Measurements from ENCODE around the gene UTS2.

The UTS2 gene

GRCh38 chr1:7852804-7853683 lies at the start of gene UTS2:
Gene UTS2, minus strand, starts transcription at chr1:7853065. Its CDS starts 62 bp downstream, at chr1:7853003.
- H3K9me3 ChIP-seq (ENCODE audit: control insufficient read depth, insufficient read depth, low read length) = no peaks in the 10 kb centered on the region
- no peaks in the 10 kb centered on the region; the same call in none of the 2 replicates for H3K4me1 ChIP-seq (ENCODE audit: insufficient read depth, low read length)
- no peak within 1 kb of the TSS for H3K9ac ChIP-seq (ENCODE audit: low read depth, low read length)
- no peaks in the 10 kb centered on the region for H3K36me3 ChIP-seq (ENCODE audit: insufficient read depth, low read length)

- H3K4me1 ChIP-seq (ENCODE audit: insufficient read depth, low read length) = 0 out of 2 replicates have a peak, but pooled peaks cover 3% of the 10 kb centered on the region
- H3K36me3 ChIP-seq (ENCODE audit: insufficient read depth, low read length) = no peaks in the 10 kb centered on the region
- H3K9me3 ChIP-seq (ENCODE audit: control insufficient read depth, insufficient read depth, low read length) = no peaks in the 10 kb centered on the region; the same call in 1 of the 2 replicates
- no peak overlapping the region for H3K9ac ChIP-seq (ENCODE audit: low read depth, low read length)
These were observed 46.9 kb upstream of the UTS2 start for GRCh38 chr1:7899741-7900140.

- no peak overlapping the region for H3K9ac ChIP-seq (ENCODE audit: low read depth, low read length)
- no peaks in the 10 kb centered on the region; the same call in 1 of the 2 replicates for H3K9me3 ChIP-seq (ENCODE audit: control insufficient read depth, insufficient read depth, low read length)
- no peaks in the 10 kb centered on the region for H3K36me3 ChIP-seq (ENCODE audit: insufficient read depth, low read length)
- 0 out of 2 replicates have a peak, but pooled peaks cover 3% of the 10 kb centered on the region for H3K4me1 ChIP-seq (ENCODE audit: insufficient read depth, low read length)
These were observed 46.1 kb upstream of the UTS2 start for GRCh38 chr1:7898962-7899361.

- Histone ChIP-seq H3K9ac (ENCODE audit: low read depth, low read length) (no peak overlapping the region), H3K36me3 (ENCODE audit: insufficient read depth, low read length) (no peaks in the 10 kb centered on the region), H3K4me1 (ENCODE audit: insufficient read depth, low read length) (no peaks in the 10 kb centered on the region), H3K9me3 (ENCODE audit: control insufficient read depth, insufficient read depth, low read length) (no peaks in the 10 kb centered on the region; the same call in 1 of the 2 replicates)
These were observed 44.1 kb upstream of the UTS2 start for GRCh38 chr1:7896994-7897393.

GRCh38 chr1:7893529-7894180 lies 40.8 kb upstream of the UTS2 start:
- Histone ChIP-seq H3K9ac (ENCODE audit: low read depth, low read length) (no peak overlapping the region), H3K9me3 (ENCODE audit: control insufficient read depth, insufficient read depth, low read length) (no peaks in the 10 kb centered on the region), H3K4me1 (ENCODE audit: insufficient read depth, low read length) (0 out of 2 replicates have a peak, but pooled peaks cover 1% of the 10 kb centered on the region), H3K36me3 (ENCODE audit: insufficient read depth, low read length) (no peaks in the 10 kb centered on the region)

GRCh38 chr1:7891804-7892203 lies 38.9 kb upstream of the UTS2 start:
- Histone ChIP-seq H3K9me3 (ENCODE audit: control insufficient read depth, insufficient read depth, low read length) (no peaks in the 10 kb centered on the region), H3K9ac (ENCODE audit: low read depth, low read length) (no peak overlapping the region), H3K36me3 (ENCODE audit: insufficient read depth, low read length) (no peaks in the 10 kb centered on the region), H3K4me1 (ENCODE audit: insufficient read depth, low read length) (0 out of 2 replicates have a peak, but pooled peaks cover 4% of the 10 kb centered on the region)

GRCh38 chr1:7890853-7891252 lies 38.0 kb upstream of the UTS2 start:
- Histone ChIP-seq H3K36me3 (ENCODE audit: insufficient read depth, low read length) (no peaks in the 10 kb centered on the region), H3K9me3 (ENCODE audit: control insufficient read depth, insufficient read depth, low read length) (no peaks in the 10 kb centered on the region), H3K9ac (ENCODE audit: low read depth, low read length) (no peak overlapping the region), H3K4me1 (ENCODE audit: insufficient read depth, low read length) (0 out of 2 replicates have a peak, but pooled peaks cover 4% of the 10 kb centered on the region)

GRCh38 chr1:7888248-7889081 lies 35.6 kb upstream of the UTS2 start:
- H3K9me3 ChIP-seq (ENCODE audit: control insufficient read depth, insufficient read depth, low read length) = no peaks in the 10 kb centered on the region
- H3K9ac ChIP-seq (ENCODE audit: low read depth, low read length) = no peak overlapping the region
- H3K4me1 ChIP-seq (ENCODE audit: insufficient read depth, low read length) = 0 out of 2 replicates have a peak, but pooled peaks cover 4% of the 10 kb centered on the region
- H3K36me3 ChIP-seq (ENCODE audit: insufficient read depth, low read length) = no peaks in the 10 kb centered on the region

GRCh38 chr1:7886405-7886745 lies 33.5 kb upstream of the UTS2 start:
- Histone ChIP-seq H3K36me3 (ENCODE audit: insufficient read depth, low read length) (no peaks in the 10 kb centered on the region), H3K4me1 (ENCODE audit: insufficient read depth, low read length) (0 out of 2 replicates have a peak, but pooled peaks cover 4% of the 10 kb centered on the region), H3K9me3 (ENCODE audit: control insufficient read depth, insufficient read depth, low read length) (no peaks in the 10 kb centered on the region), H3K9ac (ENCODE audit: low read depth, low read length) (no peak overlapping the region)

GRCh38 chr1:7885513-7886404 lies 32.9 kb upstream of the UTS2 start:
- H3K9me3 ChIP-seq (ENCODE audit: control insufficient read depth, insufficient read depth, low read length) = no peaks in the 10 kb centered on the region
- H3K9ac ChIP-seq (ENCODE audit: low read depth, low read length) = peak overlapping the region; percentile 50; the same call in 1 of the 2 replicates
- 0 out of 2 replicates have a peak, but pooled peaks cover 4% of the 10 kb centered on the region for H3K4me1 ChIP-seq (ENCODE audit: insufficient read depth, low read length)
- H3K36me3 ChIP-seq (ENCODE audit: insufficient read depth, low read length) = no peaks in the 10 kb centered on the region

- Histone ChIP-seq H3K9me3 (ENCODE audit: control insufficient read depth, insufficient read depth, low read length) (no peaks in the 10 kb centered on the region), H3K36me3 (ENCODE audit: insufficient read depth, low read length) (no peaks in the 10 kb centered on the region), H3K9ac (ENCODE audit: low read depth, low read length) (no peak overlapping the region; the same call in 1 of the 2 replicates), H3K4me1 (ENCODE audit: insufficient read depth, low read length) (0 out of 2 replicates have a peak, but pooled peaks cover 4% of the 10 kb centered on the region)
These were observed 31.9 kb upstream of the UTS2 start for GRCh38 chr1:7884757-7885156.

GRCh38 chr1:7879228-7879627 lies 26.4 kb upstream of the UTS2 start:
- no peaks in the 10 kb centered on the region for H3K4me1 ChIP-seq (ENCODE audit: insufficient read depth, low read length)
- no peak overlapping the region for H3K9ac ChIP-seq (ENCODE audit: low read depth, low read length)
- no peaks in the 10 kb centered on the region for H3K36me3 ChIP-seq (ENCODE audit: insufficient read depth, low read length)
- H3K9me3 ChIP-seq (ENCODE audit: control insufficient read depth, insufficient read depth, low read length) = no peaks in the 10 kb centered on the region; the same call in 1 of the 2 replicates

GRCh38 chr1:7878027-7878426 lies 25.2 kb upstream of the UTS2 start:
- Histone ChIP-seq H3K9me3 (ENCODE audit: control insufficient read depth, insufficient read depth, low read length) (no peaks in the 10 kb centered on the region; the same call in 1 of the 2 replicates), H3K36me3 (ENCODE audit: insufficient read depth, low read length) (no peaks in the 10 kb centered on the region), H3K9ac (ENCODE audit: low read depth, low read length) (no peak overlapping the region), H3K4me1 (ENCODE audit: insufficient read depth, low read length) (no peaks in the 10 kb centered on the region)
